IMR-90 (cell line): ENCODE data around the gene STAG2. TPM values are rescaled to one million over a fixed set of nuclear protein-coding genes. Genes with fewer than 3 reads are reported as not detected.

ENCODE experiments used
- ATAC-seq: fragments of 200-7000 bp; cut with Tn5 transposase; 2 replicates; pipeline ENCODE4 v1.9.1; 2020; ENCODE audit warnings: low read depth, mild to moderate bottlenecking, moderate library complexity
- BruUV-seq: library from RNA; stranded (reverse); fragments of 400-500 nt; replicated peaks from 2 replicates; lab custom pipeline; 2021; lab: Mats Ljungman, UMichigan
- CTCF ChIA-PET: fragments of 300-600 bp; formaldehyde crosslinking; extraction: SDS; loops from one replicate; lab custom pipeline; 2021; ENCODE audit warnings: antibody characterized with exemption; lab: Yijun Ruan, JAX
- POLR2A ChIA-PET: fragments of 300-600 bp; sonication (Branson Sonifier 250); formaldehyde crosslinking; loops from one replicate; lab custom pipeline; 2022; ENCODE audit warnings: antibody characterized with exemption; ENCODE audit not compliant: unreplicated experiment; lab: Charles Lee
- DNase-seq: peaks from one replicate; pipeline ENCODE4 v3.0.0; 2013
- H2AFZ ChIP-seq: replicated peaks from 2 replicates; pipeline ENCODE3; 2013; ENCODE audit warnings: low read length, mild to moderate bottlenecking; ENCODE audit not compliant: poor library complexity
- H2AK5ac ChIP-seq: 2 replicates; pipeline ENCODE4 v1.6.1; 2013; ENCODE audit warnings: low read depth, low read length, inconsistent platforms
- H2AK9ac ChIP-seq: replicated peaks from 2 replicates; pipeline ENCODE3; 2013; ENCODE audit warnings: mild to moderate bottlenecking, low read depth, low read length, moderate library complexity; ENCODE audit not compliant: poor library complexity
- H2BK120ac ChIP-seq: 2 replicates; pipeline ENCODE4 v1.6.1; 2013; ENCODE audit warnings: low read depth, low read length, inconsistent platforms
- H2BK15ac ChIP-seq: 3 replicates; pipeline ENCODE4 v1.6.1; 2013; ENCODE audit warnings: low read depth, low read length, inconsistent platforms
- H2BK20ac ChIP-seq: 2 replicates; pipeline ENCODE4 v1.6.1; 2013; ENCODE audit warnings: low read depth, mild to moderate bottlenecking, inconsistent platforms, low read length, moderate library complexity
- H2BK5ac ChIP-seq: 2 replicates; pipeline ENCODE4 v1.6.1; 2013; ENCODE audit warnings: mild to moderate bottlenecking, low read depth, low read length, inconsistent platforms; ENCODE audit not compliant: poor library complexity, severe bottlenecking
- H3K14ac ChIP-seq: replicated peaks from 2 replicates; pipeline ENCODE4 v1.6.1; 2013; ENCODE audit warnings: low read depth, low read length, inconsistent platforms
- H3K18ac ChIP-seq: 2 replicates; pipeline ENCODE4 v1.6.1; 2013; ENCODE audit warnings: low read depth, low read length, control low read depth
- H3K23ac ChIP-seq: 2 replicates; pipeline ENCODE4 v1.6.1; 2013; ENCODE audit warnings: low read depth, low read length, inconsistent platforms
- H3K27ac ChIP-seq: 2 replicates; pipeline ENCODE4 v1.5.1; 2013; ENCODE audit warnings: mild to moderate bottlenecking, control low read depth, low read length; ENCODE audit not compliant: insufficient read depth
- H3K27me3 ChIP-seq: 2 replicates; pipeline ENCODE4 v1.6.1; 2013; ENCODE audit warnings: low read length; ENCODE audit not compliant: control insufficient read depth, insufficient read depth
- H3K36me3 ChIP-seq: 2 replicates; pipeline ENCODE4 v1.6.1; 2013; ENCODE audit warnings: low read length, mixed read lengths; ENCODE audit not compliant: control insufficient read depth, insufficient read depth
- H3K4ac ChIP-seq: 2 replicates; pipeline ENCODE4 v1.6.1; 2013; ENCODE audit warnings: low read depth, low read length, inconsistent platforms
- H3K4me1 ChIP-seq: 2 replicates; pipeline ENCODE4 v1.6.1; 2013; ENCODE audit warnings: low read length, mixed read lengths; ENCODE audit not compliant: control insufficient read depth, insufficient read depth
- H3K4me2 ChIP-seq: 2 replicates; pipeline ENCODE4 v1.6.1; 2013; ENCODE audit warnings: low read depth, mild to moderate bottlenecking, control low read depth, low read length, moderate library complexity
- H3K4me3 ChIP-seq: 2 replicates; pipeline ENCODE4 v1.5.1; 2013; ENCODE audit warnings: low read depth, mild to moderate bottlenecking, control low read depth, low read length, moderate library complexity; ENCODE audit not compliant: insufficient read depth
- H3K56ac ChIP-seq: 2 replicates; pipeline ENCODE4 v1.6.1; 2013; ENCODE audit warnings: low read length, inconsistent platforms; ENCODE audit not compliant: insufficient read depth; ENCODE audit errors: extremely low read depth
- H3K79me1 ChIP-seq, 2 experiments: 2 replicates each; pipeline ENCODE4 v1.6.1; 2013; ENCODE audit warnings: low read length in 2 of 2, inconsistent platforms in 1 of 2, low read depth in 1 of 2
- H3K9ac ChIP-seq: 2 replicates; pipeline ENCODE4 v1.6.1; 2013; ENCODE audit warnings: low read depth, low read length, control low read depth
- H3K9me1 ChIP-seq: 2 replicates; pipeline ENCODE4 v1.6.1; 2013; ENCODE audit warnings: low read length, inconsistent platforms; ENCODE audit not compliant: insufficient read depth
- H3K9me3 ChIP-seq: 2 replicates; pipeline ENCODE4 v1.6.1; 2013; ENCODE audit warnings: low read length; ENCODE audit not compliant: control insufficient read depth, insufficient read depth
- H4K20me1 ChIP-seq: 2 replicates; pipeline ENCODE4 v1.6.1; 2013; ENCODE audit warnings: low read length, inconsistent platforms; ENCODE audit not compliant: insufficient read depth
- H4K5ac ChIP-seq: 2 replicates; pipeline ENCODE4 v1.6.1; 2013; ENCODE audit warnings: mild to moderate bottlenecking, low read depth, low read length, control low read depth
- H4K8ac ChIP-seq, 2 experiments: 2 replicates each; pipeline ENCODE4 v1.6.1; 2013; ENCODE audit warnings: low read depth in 2 of 2, low read length in 2 of 2, control low read depth in 1 of 2, inconsistent platforms in 1 of 2
- H4K91ac ChIP-seq: 2 replicates; pipeline ENCODE4 v1.6.1; 2013; ENCODE audit warnings: low read depth, low read length, inconsistent platforms; ENCODE audit not compliant: insufficient read depth
- BHLHE40 ChIP-seq: fragments of 150-350 bp; IDR thresholded peaks from 2 replicates; pipeline ENCODE4 v1.6.1; 2016; ENCODE audit warnings: mild to moderate bottlenecking, low read depth, low read length
- CEBPB ChIP-seq: IDR thresholded peaks from 2 replicates; pipeline ENCODE4 v1.6.1; 2012; ENCODE audit warnings: low read depth, low read length, improper control_type of control experiment
- CHD1 ChIP-seq: IDR thresholded peaks from 2 replicates; pipeline ENCODE4 v1.6.1; 2012; ENCODE audit warnings: low read depth, low read length, improper control_type of control experiment
- CTCF ChIP-seq: conservative IDR thresholded peaks from 2 replicates; pipeline ENCODE4 v1.5.1; 2012; ENCODE audit warnings: mild to moderate bottlenecking, low read depth, low read length, improper control_type of control experiment
- ELK1 ChIP-seq: fragments of 150-350 bp; IDR thresholded peaks from 2 replicates; pipeline ENCODE4 v1.6.1; 2016; ENCODE audit warnings: low read depth, mild to moderate bottlenecking, low read length, moderate library complexity, borderline replicate concordance
- FOS ChIP-seq: fragments of 150-350 bp; IDR thresholded peaks from 2 replicates; pipeline ENCODE4 v1.6.1; 2016; ENCODE audit warnings: low read depth, low read length
- MAFK ChIP-seq: IDR thresholded peaks from 2 replicates; pipeline ENCODE4 v1.6.1; 2012; ENCODE audit warnings: low read depth, low read length, improper control_type of control experiment
- MAZ ChIP-seq: IDR thresholded peaks from 2 replicates; pipeline ENCODE4 v1.6.1; 2012; ENCODE audit warnings: low read depth, mild to moderate bottlenecking, low read length, improper control_type of control experiment, moderate library complexity, borderline replicate concordance
- MXI1 ChIP-seq: IDR thresholded peaks from 2 replicates; pipeline ENCODE4 v1.6.1; 2012; ENCODE audit warnings: low read depth, mild to moderate bottlenecking, low read length, moderate library complexity, borderline replicate concordance
- NFE2L2 ChIP-seq: fragments of 150-350 bp; IDR thresholded peaks from 2 replicates; pipeline ENCODE4 v1.6.1; 2016; ENCODE audit warnings: low read depth, mild to moderate bottlenecking, low read length
- POLR2A ChIP-seq: IDR thresholded peaks from 2 replicates; pipeline ENCODE4 v1.6.1; 2012; ENCODE audit warnings: mild to moderate bottlenecking, low read depth, low read length
- RAD21 ChIP-seq: IDR thresholded peaks from 2 replicates; pipeline ENCODE4 v1.6.1; 2012; ENCODE audit warnings: low read length, improper control_type of control experiment
- RCOR1 ChIP-seq: IDR thresholded peaks from 2 replicates; pipeline ENCODE4 v1.6.1; 2012; ENCODE audit warnings: mild to moderate bottlenecking, low read length, improper control_type of control experiment; ENCODE audit not compliant: insufficient replicate concordance
- RFX5 ChIP-seq: IDR thresholded peaks from 2 replicates; pipeline ENCODE4 v1.8.0; 2012; ENCODE audit warnings: low read depth, mild to moderate bottlenecking, low read length, moderate library complexity
- SMC3 ChIP-seq: fragments of 150-350 bp; IDR thresholded peaks from 2 replicates; pipeline ENCODE4 v1.6.1; 2016; ENCODE audit warnings: low read depth, mild to moderate bottlenecking, antibody characterized with exemption, low read length, moderate library complexity
- USF2 ChIP-seq: fragments of 150-350 bp; IDR thresholded peaks from 2 replicates; pipeline ENCODE4 v1.6.1; 2017; ENCODE audit warnings: mild to moderate bottlenecking, antibody characterized with exemption, low read length, low read depth
- WGBS, 2 experiments: methylation state at CpG; one replicate each; pipeline versions ENCODE4 v1.1.5 to v1.1.7; 2013; ENCODE audit warnings: missing lambda C conversion rate in 2 of 2; ENCODE audit not compliant: insufficient read length in 1 of 2; ENCODE audit errors: extremely low coverage in 2 of 2; 5-methylcytosine and 5-hydroxymethylcytosine counted together
- dilution Hi-C: fragments of 300-500 bp; cut with HindIII; formaldehyde crosslinking; loops from one replicate; pipeline ENCODE4 v1.14.3; 2018; ENCODE audit warnings: low sequenced_read_pairs; ENCODE audit not compliant: unreplicated experiment
- in situ Hi-C: fragments of 300-500 bp; cut with MboI; formaldehyde crosslinking; loops from 3 replicates; pipeline ENCODE4 v1.14.3; 2019; ENCODE audit warnings: low sequenced_read_pairs, inconsistent platforms, mixed read lengths
- intact Hi-C: fragments of 100-400 bp; cut with micrococcal nuclease; formaldehyde crosslinking; loops from 2 replicates; pipeline ENCODE4 v1.10.0; 2022
- polyA plus RNA-seq, 3 experiments: library from polyadenylated mRNA; depleted of rRNA; stranded (reverse); fragments of >200 nt; gene quantifications; 2 replicates each; pipeline ENCODE4 v1.2.3, GENCODE V29; 2012; ENCODE audit warnings: low replicate concordance in 1 of 3
- total RNA-seq: library from RNA; depleted of rRNA; stranded (reverse); fragments of >200 nt; gene quantifications from 2 replicates; pipeline ENCODE4 v1.2.3, GENCODE V29; 2012

Gene STAG2
- total and polyA plus RNA-seq, 2 of the 4 experiments (the other 2 are of a cell fraction) = 19.6 to 71.2 TPM

GRCh38 chrX:123983240-123983639 lies 21.7 kb downstream of the STAG2 start:
- Histone ChIP-seq H4K91ac (no peak overlapping the region), H3K56ac (no peak overlapping the region), H4K20me1 (peaks cover 35% of the 10 kb centered on the region), H2AFZ (no peak overlapping the region), H2BK20ac (no peak overlapping the region), H3K79me1 (peaks cover 5 to 9% of the 10 kb centered on the region in 2 experiments; a peak in 1 of 4 replicates), H2AK5ac (no peak overlapping the region), H3K4ac (no peak overlapping the region), H2AK9ac (no peak overlapping the region), H3K9me3 (no peaks in the 10 kb centered on the region), H2BK120ac (no peak overlapping the region), H3K4me2 (no peak overlapping the region), H3K9me1 (no peaks in the 10 kb centered on the region), H2BK15ac (no peak overlapping the region), H3K36me3 (no peaks in the 10 kb centered on the region), H4K5ac (no peak overlapping the region), H3K27me3 (no peaks in the 10 kb centered on the region), H4K8ac (no peak overlapping the region), H3K23ac (no peak overlapping the region), H3K18ac (no peak overlapping the region), H3K27ac (no peak overlapping the region), H3K9ac (no peak overlapping the region), H3K14ac (no peak overlapping the region), H3K4me1 (0 out of 2 replicates have a peak, but pooled peaks cover 2% of the 10 kb centered on the region), H2BK5ac (no peak overlapping the region), H3K4me3 (no peak overlapping the region)
- in situ Hi-C loops (no loop called here), dilution Hi-C loops (no loop called here), intact Hi-C loops (no loop called here)
- no TSS peak for BruUV-seq
- POLR2A ChIA-PET = no interaction called here
- DNase-seq (no peak), ATAC-seq (no peak)
- TF ChIP-seq RFX5 (no peak), SMC3 (no peak), FOS (no peak), MXI1 (no peak), RAD21 (no peak), CEBPB (no peak), USF2 (no peak), RCOR1 (no peak), POLR2A (no peak), ELK1 (no peak), CHD1 (no peak), MAZ (no peak), NFE2L2 (no peak), BHLHE40 (no peak), MAFK (no peak), CTCF (no peak)
- CTCF ChIA-PET = no interaction called here
- WGBS, 2 experiments = no CpG with 5 or more reads among the region's 3 CpGs
